ENCODE data around the gene BMPER. TPM values are rescaled to one million over a fixed set of nuclear protein-coding genes. Genes with fewer than 3 reads are reported as not detected.

BMPER gene
- total and polyA plus RNA-seq, 8 donors, result 1.9 to 9.5 (median 4.6) TPM; not detected in 1

GRCh38 chr7:33873981-33874750 lies 31.2 kb upstream of the BMPER start:
- TF ChIP-seq POLR2A (IDR thresholded peaks at IDR 0.05) (no peak), EP300 (IDR thresholded peaks at IDR 0.05) (no peak), POLR2AphosphoS5 (IDR thresholded peaks at IDR 0.05) (no peak)
- TF ChIP-seq, protein P1, sequence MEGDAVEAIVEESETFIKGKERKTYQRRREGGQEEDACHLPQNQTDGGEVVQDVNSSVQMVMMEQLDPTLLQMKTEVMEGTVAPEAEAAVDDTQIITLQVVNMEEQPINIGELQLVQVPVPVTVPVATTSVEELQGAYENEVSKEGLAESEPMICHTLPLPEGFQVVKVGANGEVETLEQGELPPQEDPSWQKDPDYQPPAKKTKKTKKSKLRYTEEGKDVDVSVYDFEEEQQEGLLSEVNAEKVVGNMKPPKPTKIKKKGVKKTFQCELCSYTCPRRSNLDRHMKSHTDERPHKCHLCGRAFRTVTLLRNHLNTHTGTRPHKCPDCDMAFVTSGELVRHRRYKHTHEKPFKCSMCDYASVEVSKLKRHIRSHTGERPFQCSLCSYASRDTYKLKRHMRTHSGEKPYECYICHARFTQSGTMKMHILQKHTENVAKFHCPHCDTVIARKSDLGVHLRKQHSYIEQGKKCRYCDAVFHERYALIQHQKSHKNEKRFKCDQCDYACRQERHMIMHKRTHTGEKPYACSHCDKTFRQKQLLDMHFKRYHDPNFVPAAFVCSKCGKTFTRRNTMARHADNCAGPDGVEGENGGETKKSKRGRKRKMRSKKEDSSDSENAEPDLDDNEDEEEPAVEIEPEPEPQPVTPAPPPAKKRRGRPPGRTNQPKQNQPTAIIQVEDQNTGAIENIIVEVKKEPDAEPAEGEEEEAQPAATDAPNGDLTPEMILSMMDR (IDR thresholded peaks at IDR 0.05), result no peak
- Histone ChIP-seq H3K36me3 (no peaks in the 10 kb centered on the region), H3K9me3 (no peaks in the 10 kb centered on the region), H3K4me3 (no peak overlapping the region), H3K4me1 (peaks cover 0 to 11% (median 0%) of the 10 kb centered on the region in 4 donors), H3K27ac (peak overlapping the region in 4 of 5 donors; percentile 29 to 68 (median 51)), H3K27me3 (no peaks in the 10 kb centered on the region)
- DNase-seq, result no peak
- intact Hi-C loops (cut with DNase I; ENCODE audit: low total_unique reads), result no loop called here
- 66 to 73% (median 69%) methylated on average over 4 of the region's 4 CpGs for WGBS, 5 donors

GRCh38 chr7:33874943-33875342 lies 30.4 kb upstream of the BMPER start:
- Histone ChIP-seq H3K27me3 (no peaks in the 10 kb centered on the region), H3K36me3 (no peaks in the 10 kb centered on the region), H3K4me1 (peaks cover 0 to 11% (median 0%) of the 10 kb centered on the region in 4 donors), H3K27ac (peak overlapping the region in 4 of 5 donors; percentile 29 to 68 (median 51)), H3K9me3 (no peaks in the 10 kb centered on the region), H3K4me3 (no peak overlapping the region)
- no peak for TF ChIP-seq EP300 (IDR thresholded peaks at IDR 0.05)
- TF ChIP-seq POLR2AphosphoS5 (IDR thresholded peaks at IDR 0.05), result peak in 2 of 3 donors; percentile 24 to 41
- intact Hi-C loops (cut with DNase I; ENCODE audit: low total_unique reads), result no loop called here
- peak in 1 of 2 donors; percentile 25 for DNase-seq
- 65 to 74% (median 67%) methylated on average over 5 of the region's 5 CpGs for whole genome bisulfite sequencing, 5 donors

DNA sequence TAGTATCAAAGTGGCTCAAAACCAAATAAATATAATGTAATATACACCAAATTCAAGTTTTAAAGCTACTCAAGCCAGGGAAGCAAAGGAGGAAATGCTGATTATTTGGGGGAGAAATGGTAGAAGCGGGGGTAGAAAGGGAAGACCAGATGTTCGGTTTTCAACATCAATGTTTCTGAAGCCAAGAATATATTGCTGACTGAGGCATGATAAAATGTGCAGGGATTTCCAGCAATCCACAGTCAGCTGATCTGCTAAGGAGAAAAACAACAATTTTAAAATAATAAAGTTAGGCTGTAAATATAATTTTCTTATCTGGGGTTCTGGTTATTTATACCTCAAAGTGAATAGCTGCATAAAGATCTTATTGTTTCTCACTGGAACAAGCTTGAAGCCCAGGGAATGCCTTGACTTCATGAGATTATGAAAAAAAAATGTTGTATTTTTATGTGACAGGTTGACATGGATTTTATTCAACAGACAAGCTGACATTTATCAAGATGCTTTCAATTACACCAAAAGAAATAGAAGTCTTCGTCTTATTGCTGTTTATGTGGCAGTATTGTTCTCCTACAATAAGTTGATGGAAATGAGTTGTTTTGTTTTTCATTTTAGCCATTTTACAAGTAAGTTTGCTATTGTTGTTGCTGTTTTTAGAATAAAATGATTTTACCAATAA lies 28.6 kb upstream of the BMPER start:
- no peaks in the 10 kb centered on the region for H3K36me3 ChIP-seq
- no peak overlapping the region for H3K4me3 ChIP-seq
- no peaks in the 10 kb centered on the region for H3K9me3 ChIP-seq
- H3K27ac ChIP-seq, result peak overlapping the region in 1 of 5 donors; percentile 6
- no peak for DNase-seq
- no peaks in the 10 kb centered on the region for H3K27me3 ChIP-seq
- no peak for TF ChIP-seq EP300 (IDR thresholded peaks at IDR 0.05)
- TF ChIP-seq POLR2AphosphoS5 (IDR thresholded peaks at IDR 0.05), result no peak
- TF ChIP-seq POLR2A (IDR thresholded peaks at IDR 0.05), result no peak
- TF ChIP-seq, protein P1 (IDR thresholded peaks at IDR 0.05), result no peak
- H3K4me1 ChIP-seq, result peaks cover 0 to 11% (median 0%) of the 10 kb centered on the region in 4 donors
- WGBS, 5 donors, result 58 to 73% (median 61%) methylated on average over 3 of the region's 3 CpGs
- intact Hi-C loops (cut with DNase I; ENCODE audit: low total_unique reads), result no loop called here

DNA sequence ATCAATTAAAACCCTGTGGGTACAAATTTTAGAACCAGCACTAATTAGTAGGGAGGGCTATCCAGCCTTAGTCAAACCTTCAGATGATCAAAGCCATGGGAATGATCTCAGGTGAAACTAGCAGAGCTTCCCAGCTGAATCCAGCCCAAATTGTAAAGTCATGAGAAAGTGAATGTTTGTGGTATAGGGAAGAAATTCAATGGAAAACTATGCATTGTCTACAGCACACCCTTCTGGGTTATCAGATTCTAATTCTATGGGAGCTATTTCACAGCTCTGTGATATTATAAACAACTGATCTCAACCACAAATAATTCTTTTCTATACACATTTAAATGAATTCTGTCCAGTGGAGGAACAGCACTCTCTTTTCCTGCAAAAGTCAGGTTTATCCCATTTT lies 24.6 kb upstream of the BMPER start:
- Histone ChIP-seq H3K27ac (no peak overlapping the region), H3K4me3 (no peak overlapping the region), H3K36me3 (no peaks in the 10 kb centered on the region), H3K4me1 (peaks cover 0 to 4% (median 0%) of the 10 kb centered on the region in 4 donors), H3K9me3 (no peaks in the 10 kb centered on the region), H3K27me3 (no peaks in the 10 kb centered on the region)
- TF ChIP-seq POLR2A (IDR thresholded peaks at IDR 0.05), result no peak
- TF ChIP-seq, protein P1 (IDR thresholded peaks at IDR 0.05), result no peak
- TF ChIP-seq EP300 (IDR thresholded peaks at IDR 0.05), result no peak
- no peak for TF ChIP-seq POLR2AphosphoS5 (IDR thresholded peaks at IDR 0.05)
- no peak for DNase-seq
- intact Hi-C loops (cut with DNase I; ENCODE audit: low total_unique reads), result no loop called here

All from stomach (tissue), 9 donors.